Measurements from ENCODE around the gene LIMS3. TPM values are rescaled to one million over a fixed set of nuclear protein-coding genes. Genes with fewer than 3 reads are reported as not detected.
"Not testable (repeated sequence)": the region's sequence is repeated elsewhere in the genome, so short reads cannot be mapped to it uniquely, and the experiment has no call there.

LIMS3 gene
- total RNA-seq, result under 1 TPM in 1 of 2 experiments, not detected in 1; 0.42 TPM
- 0.51 TPM for polyA plus RNA-seq (2013, experiment 1 of 2)
- polyA plus RNA-seq (2013, experiment 2 of 2), result 5.5 TPM
- 0 to 0.12 (median 0) reads per million in 172 experiments for total RNA-seq

GRCh38 chr2:109898462-109899336 is at the start of gene LIMS3:
TSS of gene LIMS3 (plus strand) at chr2:109898688. CDS start at chr2:109898729, 41 bp downstream.
- H3K4me1 ChIP-seq (ENCODE audit: insufficient read depth, low read length); H3K4me3 ChIP-seq (ENCODE audit: low read length); CTCF ChIA-PET; H3K36me3 ChIP-seq (ENCODE audit: insufficient read depth, low read length); H3K27ac Mint-ChIP-seq; intact Hi-C loops (cut with DNase I, micrococcal nuclease); H3K9me3 Mint-ChIP-seq; H3K36me3 Mint-ChIP-seq (ENCODE audit: low read depth); DNase-seq; H3K4me1 Mint-ChIP-seq (ENCODE audit: low read depth); H3K27me3 ChIP-seq (ENCODE audit: control insufficient read depth in 1 of 2, insufficient read depth in 2 of 2, low read length in 2 of 2); H3K4me3 Mint-ChIP-seq; POLR2A ChIA-PET; H3K27me3 Mint-ChIP-seq; H3K27ac ChIP-seq (ENCODE audit: low read depth in 1 of 2, low read length in 2 of 2); H3K9me3 ChIP-seq (ENCODE audit: control insufficient read depth in 1 of 2, insufficient read depth in 1 of 2, low read length in 2 of 2); ATAC-seq (ENCODE audit: poor library complexity): not testable (repeated sequence)

- ATAC-seq (ENCODE audit: poor library complexity), result peak; percentile 70
- H3K4me3 Mint-ChIP-seq; intact Hi-C loops (cut with DNase I, micrococcal nuclease): not testable (repeated sequence)
Observed at GRCh38 chr2:109871129-109871751, 27.2 kb upstream of the LIMS3 start.

GRCh38 chr2:109876625-109877024 is 21.9 kb upstream of the LIMS3 start:
- ATAC-seq (ENCODE audit: poor library complexity); H3K27me3 ChIP-seq (ENCODE audit: control insufficient read depth in 1 of 2, insufficient read depth in 2 of 2, low read length in 2 of 2); H3K36me3 Mint-ChIP-seq (ENCODE audit: low read depth); H3K4me3 Mint-ChIP-seq; POLR2A ChIA-PET; intact Hi-C loops (cut with DNase I, micrococcal nuclease); H3K4me1 ChIP-seq (ENCODE audit: insufficient read depth, low read length); DNase-seq; H3K9me3 ChIP-seq (ENCODE audit: control insufficient read depth in 1 of 2, insufficient read depth in 1 of 2, low read length in 2 of 2); H3K9me3 Mint-ChIP-seq; H3K27me3 Mint-ChIP-seq; H3K36me3 ChIP-seq (ENCODE audit: insufficient read depth, low read length); CTCF ChIA-PET; H3K4me3 ChIP-seq (ENCODE audit: low read length); H3K27ac Mint-ChIP-seq; H3K27ac ChIP-seq (ENCODE audit: low read depth in 1 of 2, low read length in 2 of 2); H3K4me1 Mint-ChIP-seq (ENCODE audit: low read depth): not testable (repeated sequence)

More at GRCh38 chr2:109871129-109871751, 27.2 kb upstream of the LIMS3 start:
- H3K9me3 Mint-ChIP-seq; H3K9me3 ChIP-seq (ENCODE audit: control insufficient read depth in 1 of 2, insufficient read depth in 1 of 2, low read length in 2 of 2); H3K4me1 ChIP-seq (ENCODE audit: insufficient read depth, low read length); H3K27me3 ChIP-seq (ENCODE audit: control insufficient read depth in 1 of 2, insufficient read depth in 2 of 2, low read length in 2 of 2); H3K4me3 ChIP-seq (ENCODE audit: low read length); H3K36me3 Mint-ChIP-seq (ENCODE audit: low read depth); H3K27ac ChIP-seq (ENCODE audit: low read depth in 1 of 2, low read length in 2 of 2); H3K4me1 Mint-ChIP-seq (ENCODE audit: low read depth); H3K27ac Mint-ChIP-seq; CTCF ChIA-PET; POLR2A ChIA-PET; H3K36me3 ChIP-seq (ENCODE audit: insufficient read depth, low read length); H3K27me3 Mint-ChIP-seq; DNase-seq: not testable (repeated sequence)

GRCh38 chr2:109882112-109882511 is 16.4 kb upstream of the LIMS3 start:
- H3K36me3 ChIP-seq (ENCODE audit: insufficient read depth, low read length); H3K9me3 Mint-ChIP-seq; H3K27me3 Mint-ChIP-seq; H3K27ac Mint-ChIP-seq; DNase-seq; intact Hi-C loops (cut with DNase I, micrococcal nuclease); H3K4me3 ChIP-seq (ENCODE audit: low read length); H3K4me3 Mint-ChIP-seq; H3K27me3 ChIP-seq (ENCODE audit: control insufficient read depth in 1 of 2, insufficient read depth in 2 of 2, low read length in 2 of 2); H3K4me1 Mint-ChIP-seq (ENCODE audit: low read depth); H3K27ac ChIP-seq (ENCODE audit: low read depth in 1 of 2, low read length in 2 of 2); H3K36me3 Mint-ChIP-seq (ENCODE audit: low read depth); H3K9me3 ChIP-seq (ENCODE audit: control insufficient read depth in 1 of 2, insufficient read depth in 1 of 2, low read length in 2 of 2); H3K4me1 ChIP-seq (ENCODE audit: insufficient read depth, low read length); ATAC-seq (ENCODE audit: poor library complexity); POLR2A ChIA-PET; CTCF ChIA-PET: not testable (repeated sequence)

- H3K4me3 Mint-ChIP-seq; H3K4me1 ChIP-seq (ENCODE audit: insufficient read depth, low read length); H3K9me3 Mint-ChIP-seq; H3K36me3 ChIP-seq (ENCODE audit: insufficient read depth, low read length); H3K27me3 ChIP-seq (ENCODE audit: control insufficient read depth in 1 of 2, insufficient read depth in 2 of 2, low read length in 2 of 2); ATAC-seq (ENCODE audit: poor library complexity); H3K27ac Mint-ChIP-seq; DNase-seq; H3K27me3 Mint-ChIP-seq; H3K27ac ChIP-seq (ENCODE audit: low read depth in 1 of 2, low read length in 2 of 2); H3K9me3 ChIP-seq (ENCODE audit: control insufficient read depth in 1 of 2, insufficient read depth in 1 of 2, low read length in 2 of 2); CTCF ChIA-PET; H3K36me3 Mint-ChIP-seq (ENCODE audit: low read depth); intact Hi-C loops (cut with DNase I, micrococcal nuclease); H3K4me1 Mint-ChIP-seq (ENCODE audit: low read depth); POLR2A ChIA-PET; H3K4me3 ChIP-seq (ENCODE audit: low read length): not testable (repeated sequence)
Observed at GRCh38 chr2:109888414-109888813, 10.1 kb upstream of the LIMS3 start.

- intact Hi-C loops (cut with DNase I, micrococcal nuclease); H3K27me3 Mint-ChIP-seq; H3K4me3 ChIP-seq (ENCODE audit: low read length); ATAC-seq (ENCODE audit: poor library complexity); CTCF ChIA-PET; H3K27me3 ChIP-seq (ENCODE audit: control insufficient read depth in 1 of 2, insufficient read depth in 2 of 2, low read length in 2 of 2); H3K36me3 ChIP-seq (ENCODE audit: insufficient read depth, low read length); H3K9me3 Mint-ChIP-seq; H3K36me3 Mint-ChIP-seq (ENCODE audit: low read depth); H3K4me3 Mint-ChIP-seq; H3K4me1 Mint-ChIP-seq (ENCODE audit: low read depth); H3K9me3 ChIP-seq (ENCODE audit: control insufficient read depth in 1 of 2, insufficient read depth in 1 of 2, low read length in 2 of 2); H3K27ac Mint-ChIP-seq; POLR2A ChIA-PET; DNase-seq; H3K4me1 ChIP-seq (ENCODE audit: insufficient read depth, low read length); H3K27ac ChIP-seq (ENCODE audit: low read depth in 1 of 2, low read length in 2 of 2): not testable (repeated sequence)
Observed at GRCh38 chr2:109889909-109890308, 8.6 kb upstream of the LIMS3 start.

GRCh38 chr2:109891024-109891423 is 7.5 kb upstream of the LIMS3 start:
- H3K4me1 Mint-ChIP-seq (ENCODE audit: low read depth); POLR2A ChIA-PET; H3K36me3 Mint-ChIP-seq (ENCODE audit: low read depth); H3K4me1 ChIP-seq (ENCODE audit: insufficient read depth, low read length); intact Hi-C loops (cut with DNase I, micrococcal nuclease); H3K27ac ChIP-seq (ENCODE audit: low read depth in 1 of 2, low read length in 2 of 2); H3K9me3 ChIP-seq (ENCODE audit: control insufficient read depth in 1 of 2, insufficient read depth in 1 of 2, low read length in 2 of 2); H3K27me3 Mint-ChIP-seq; H3K27me3 ChIP-seq (ENCODE audit: control insufficient read depth in 1 of 2, insufficient read depth in 2 of 2, low read length in 2 of 2); DNase-seq; H3K9me3 Mint-ChIP-seq; H3K4me3 Mint-ChIP-seq; H3K4me3 ChIP-seq (ENCODE audit: low read length); H3K36me3 ChIP-seq (ENCODE audit: insufficient read depth, low read length); ATAC-seq (ENCODE audit: poor library complexity); CTCF ChIA-PET; H3K27ac Mint-ChIP-seq: not testable (repeated sequence)

Data from CD4-positive, alpha-beta T cell (primary cell).